HEK293 (cell line): ENCODE results near the gene GNG14.
A peak's percentile ranks its signal among the peaks of the same experiment; 100 is the strongest.

Source experiments
- CTCF ChIA-PET: fragments of 350-600 bp; formaldehyde crosslinking; extraction: SDS; loops from one replicate; lab custom pipeline; 2021; ENCODE audit warnings: antibody characterized with exemption; lab: Yijun Ruan, JAX
- POLR2A ChIA-PET: fragments of 300-600 bp; formaldehyde crosslinking; extraction: SDS; loops from one replicate; lab custom pipeline; 2020; ENCODE audit warnings: antibody characterized with exemption, inconsistent platforms; lab: Yijun Ruan, JAX
- H3K27ac ChIP-seq: fragments of 200-500 bp; sonication (Bioruptor generic); 2 replicates; pipeline ENCODE4 v1.5.1; 2014; ENCODE audit warnings: low read depth, low read length, control low read depth, inconsistent platforms; ENCODE audit errors: extremely low read depth
- H3K36me3 ChIP-seq, 2 experiments: fragments of 200-500 bp in 1 of 2; sonication (Bioruptor generic) in 1 of 2; 1 replicate in 1 of 2; 2 replicates in 1 of 2; pipeline ENCODE4 v1.5.1; 2014 to 2017; ENCODE audit warnings: inconsistent platforms in 2 of 2, low read length in 2 of 2; ENCODE audit not compliant: control insufficient read depth in 2 of 2, insufficient read depth in 1 of 2
- H3K4me1 ChIP-seq: fragments of 200-500 bp; sonication (Bioruptor generic); 2 replicates; pipeline ENCODE4 v1.5.1; 2014; ENCODE audit warnings: mild to moderate bottlenecking, low read length, inconsistent platforms; ENCODE audit not compliant: control insufficient read depth, insufficient read depth
- H3K4me3 ChIP-seq: 2 replicates; pipeline ENCODE4 v1.5.1; 2011; ENCODE audit warnings: low read depth, mild to moderate bottlenecking, control low read depth, low read length, moderate library complexity
- H3K9me3 ChIP-seq: fragments of 200-500 bp; sonication (Bioruptor generic); 2 replicates; pipeline ENCODE4 v1.5.1; 2014; ENCODE audit warnings: low read depth, low read length, inconsistent platforms; ENCODE audit not compliant: control insufficient read depth, insufficient read depth
- GFI1B ChIP-seq: fragments of 450-650 bp; formaldehyde crosslinking; IDR thresholded peaks from 2 replicates; pipeline ENCODE4 v1.5.1; 2016; ENCODE audit warnings: missing biosample characterization, missing genetic modification characterization
- IKZF3 ChIP-seq: fragments of 450-650 bp; IDR thresholded peaks from 2 replicates; pipeline ENCODE4 v1.5.0; 2018; ENCODE audit warnings: missing biosample characterization, mild to moderate bottlenecking, missing genetic modification characterization, moderate library complexity
- PRDM1 ChIP-seq: fragments of 450-650 bp; formaldehyde crosslinking; IDR thresholded peaks from 2 replicates; pipeline ENCODE4; 2016; ENCODE audit warnings: missing biosample characterization, missing genetic modification characterization
- SP3 ChIP-seq: fragments of 450-650 bp; formaldehyde crosslinking; IDR thresholded peaks from 2 replicates; pipeline ENCODE4 v1.5.1; 2016; ENCODE audit warnings: missing biosample characterization, missing genetic modification characterization
- TCF7L2 ChIP-seq: IDR thresholded peaks from 2 replicates; pipeline ENCODE4 v1.6.1; 2011; ENCODE audit warnings: low read depth, mild to moderate bottlenecking, inconsistent platforms, low read length, moderate library complexity, borderline replicate concordance
- ZBTB1 ChIP-seq: fragments of 450-650 bp; formaldehyde crosslinking; IDR thresholded peaks from 2 replicates; pipeline ENCODE4 v1.5.1; 2016; ENCODE audit warnings: missing biosample characterization, missing genetic modification characterization
- ZEB2 ChIP-seq: fragments of 450-650 bp; formaldehyde crosslinking; IDR thresholded peaks from 2 replicates; pipeline ENCODE4 v1.5.1; 2016; ENCODE audit warnings: missing biosample characterization, missing genetic modification characterization
- ZFP3 ChIP-seq: fragments of 450-650 bp; formaldehyde crosslinking; IDR thresholded peaks from 2 replicates; pipeline ENCODE4 v1.5.1; 2016; ENCODE audit warnings: low read depth, missing biosample characterization, missing genetic modification characterization
- ZNF112 ChIP-seq: fragments of 450-650 bp; formaldehyde crosslinking; IDR thresholded peaks from 2 replicates; pipeline ENCODE4 v1.5.0; 2017; ENCODE audit warnings: missing biosample characterization, missing genetic modification characterization
- ZNF2 ChIP-seq: fragments of 450-650 bp; formaldehyde crosslinking; IDR thresholded peaks from 2 replicates; pipeline ENCODE4 v1.5.1; 2016; ENCODE audit warnings: missing biosample characterization, missing genetic modification characterization
- ZNF202 ChIP-seq: fragments of 450-650 bp; formaldehyde crosslinking; IDR thresholded peaks from 2 replicates; pipeline ENCODE4 v1.5.1; 2016; ENCODE audit warnings: missing biosample characterization, missing genetic modification characterization, borderline replicate concordance
- ZNF366 ChIP-seq: fragments of 450-650 bp; formaldehyde crosslinking; conservative IDR thresholded peaks from 2 replicates; pipeline ENCODE4 v1.5.1; 2016; ENCODE audit warnings: missing biosample characterization, missing genetic modification characterization
- ZNF394 ChIP-seq: fragments of 450-650 bp; formaldehyde crosslinking; IDR thresholded peaks from 2 replicates; pipeline ENCODE4 v1.5.1; 2016; ENCODE audit warnings: missing biosample characterization, missing genetic modification characterization, mild to moderate bottlenecking, moderate library complexity, borderline replicate concordance
- ZNF510 ChIP-seq: fragments of 450-650 bp; formaldehyde crosslinking; IDR thresholded peaks from 2 replicates; pipeline ENCODE4 v1.5.1; 2018; ENCODE audit warnings: mild to moderate bottlenecking, missing genetic modification characterization, missing biosample characterization; ENCODE audit not compliant: insufficient replicate concordance
- ZNF529 ChIP-seq: fragments of 450-650 bp; formaldehyde crosslinking; IDR thresholded peaks from 2 replicates; pipeline ENCODE4 v1.5.1; 2017; ENCODE audit warnings: missing genetic modification characterization, missing biosample characterization; ENCODE audit not compliant: insufficient replicate concordance
- ZNF561 ChIP-seq: fragments of 450-650 bp; IDR thresholded peaks from 2 replicates; pipeline ENCODE4 v1.5.1; 2018; ENCODE audit warnings: missing biosample characterization, missing genetic modification characterization, borderline replicate concordance
- ZNF585B ChIP-seq: fragments of 450-650 bp; formaldehyde crosslinking; IDR thresholded peaks from 2 replicates; pipeline ENCODE4 v1.5.1; 2016; ENCODE audit warnings: missing biosample characterization, missing genetic modification characterization
- ZNF658 ChIP-seq: fragments of 450-650 bp; formaldehyde crosslinking; IDR thresholded peaks from 2 replicates; pipeline ENCODE4; 2016; ENCODE audit warnings: missing biosample characterization, missing genetic modification characterization
- ZNF830 ChIP-seq: fragments of 450-650 bp; IDR thresholded peaks from 2 replicates; pipeline ENCODE4 v1.5.0; 2018; ENCODE audit warnings: missing biosample characterization, missing genetic modification characterization, low read depth, mild to moderate bottlenecking, moderate library complexity
- ZSCAN23 ChIP-seq: fragments of 450-650 bp; formaldehyde crosslinking; IDR thresholded peaks from 2 replicates; pipeline ENCODE4 v1.5.1; 2016; ENCODE audit warnings: missing biosample characterization, missing genetic modification characterization
- TF ChIP-seq, protein P1 (sequence below): fragments of 450-650 bp; formaldehyde crosslinking; IDR thresholded peaks from 2 replicates; pipeline ENCODE4; 2016; ENCODE audit warnings: missing biosample characterization, missing genetic modification characterization
- TF ChIP-seq, protein P2 (sequence below): fragments of 450-650 bp; formaldehyde crosslinking; IDR thresholded peaks from 2 replicates; pipeline ENCODE4 v1.5.1; 2016; ENCODE audit warnings: missing biosample characterization, missing genetic modification characterization
- TF ChIP-seq, protein P3 (sequence below): sonication (generic); formaldehyde crosslinking; IDR thresholded peaks from 2 replicates; pipeline ENCODE4 v1.8.1; 2022; ENCODE audit warnings: mild to moderate bottlenecking, moderate library complexity, missing genetic modification reagents
- TF ChIP-seq, protein P4 (sequence below): fragments of 450-650 bp; formaldehyde crosslinking; IDR thresholded peaks from 2 replicates; pipeline ENCODE4 v1.5.1; 2016; ENCODE audit warnings: missing biosample characterization, missing genetic modification characterization
- TF ChIP-seq, protein P5 (sequence below): fragments of 450-650 bp; formaldehyde crosslinking; conservative IDR thresholded peaks from 2 replicates; pipeline ENCODE4 v1.5.1; 2016; ENCODE audit warnings: low read depth, missing biosample characterization, missing genetic modification characterization

Gene GNG14

DNA sequence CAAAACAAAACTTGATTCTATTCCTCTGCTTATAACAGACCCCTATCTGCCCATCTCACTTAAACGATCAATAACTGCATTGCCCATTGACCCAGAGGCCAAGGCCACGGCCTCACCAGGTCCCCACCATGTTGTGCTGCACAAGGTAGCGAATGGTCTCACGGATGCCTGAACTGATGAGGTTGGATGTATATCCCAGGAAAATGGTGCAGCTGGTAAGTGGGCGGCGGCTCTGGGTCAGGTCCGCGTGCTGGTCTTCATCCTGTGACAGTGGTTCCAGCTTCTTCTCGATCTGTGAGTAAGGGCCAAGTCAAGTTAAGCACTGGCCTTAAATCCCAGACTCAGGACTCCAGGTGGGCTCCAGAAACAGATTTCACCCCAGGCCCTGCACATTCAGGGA lies 7.8 kb upstream of the GNG14 start (continued):
- no peak for TF ChIP-seq ZNF561
- TF ChIP-seq ZNF585B (tag by site-specific recombination): no peak

DNA sequence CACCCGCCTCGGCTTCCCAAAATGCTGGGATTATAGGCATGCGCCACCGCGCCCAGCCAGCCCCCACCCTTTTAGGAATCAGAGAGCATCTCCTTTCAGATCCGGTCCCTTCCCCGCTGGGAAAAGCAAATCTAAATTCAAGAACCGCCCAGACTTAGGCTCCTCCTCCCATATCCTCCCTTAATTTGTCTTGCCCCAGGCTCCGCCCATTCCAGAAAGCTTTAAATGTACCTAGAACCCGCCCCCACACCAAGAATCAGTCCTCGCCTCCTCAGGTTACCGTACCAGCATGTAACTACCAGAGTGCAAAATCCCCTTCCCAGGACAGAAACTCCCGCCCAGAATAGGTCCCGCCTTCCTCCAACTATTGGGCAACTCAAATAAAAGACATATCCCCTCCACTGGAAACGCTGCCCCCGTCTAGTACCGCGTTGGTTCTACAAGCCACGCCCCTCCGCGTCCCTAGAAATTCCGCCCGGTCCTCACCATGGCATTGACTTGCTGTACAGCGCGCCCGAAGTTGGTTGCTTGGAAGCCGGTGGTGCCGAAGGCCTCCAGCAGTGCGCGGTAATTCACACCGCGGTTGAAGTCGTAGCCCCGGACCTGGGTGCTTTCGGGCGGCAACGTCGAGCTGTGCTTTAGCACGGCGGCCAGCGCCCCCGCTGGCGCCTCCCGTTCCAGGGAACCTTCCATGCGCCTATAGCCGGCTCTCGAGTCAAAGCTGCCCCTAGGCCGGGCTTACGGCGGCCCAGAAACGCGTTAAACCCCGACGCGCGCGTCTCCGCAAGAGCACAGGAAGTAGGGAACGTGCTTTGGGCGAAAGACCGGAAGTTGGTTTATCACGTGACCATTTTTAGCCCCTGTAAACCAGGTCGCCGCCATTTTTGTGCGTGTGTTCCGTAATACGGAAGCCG lies 6.5 kb upstream of the GNG14 start, which contains the start of gene DHPS:
DHPS (minus strand) TSS at position 807 of the 914 bp plus-strand sequence; CDS start at position 693, 114 bp downstream.
- Histone ChIP-seq H3K9me3 (no peaks in the 10 kb centered on the region), H3K4me1 (no peaks in the 10 kb centered on the region), H3K27ac (peak within 1 kb of the TSS; percentile 95), H3K4me3 (peak within 1 kb of the TSS; percentile 84), H3K36me3 (peaks cover 15 to 36% of the 10 kb centered on the region in 2 experiments; a peak in 2 of 3 replicates)
- ChIA-PET POLR2A (interaction anchor here (0.5 to 2.1 kb wide), 18 partner anchors 8 to 561 kb away, joined by 3 to 14 read pairs (median 4); partner anchors contain the start of genes FBXW9, JUNB, MAN2B1 and WDR83), CTCF (interaction anchor here (0.6 to 3.0 kb wide), 2 partner anchors 9 to 801 kb away, joined by 3 to 17 read pairs; no protein-coding TSS in a partner anchor)
- TF ChIP-seq SP3 (tag by site-specific recombination) (peak; percentile 95), ZNF394 (tag by site-specific recombination) (peak; percentile 75; the same call in 1 of the 2 replicates), ZNF830 (tag by site-specific recombination) (no peak), ZNF366 (tag by site-specific recombination) (peak; percentile 59), ZNF510 (tag by site-specific recombination) (no peak), TCF7L2 (no peak), GFI1B (tag by site-specific recombination) (no peak), PRDM1 (tag by site-specific recombination) (no peak), ZNF658 (tag by site-specific recombination) (no peak), ZBTB1 (tag by site-specific recombination) (no peak), ZNF529 (no peak), ZFP3 (tag by site-specific recombination) (no peak), IKZF3 (peak; percentile 81), ZEB2 (tag by site-specific recombination) (peak; percentile 95), ZNF2 (peak; percentile 95), ZSCAN23 (no peak), ZNF112 (tag by site-specific recombination) (no peak), ZNF202 (no peak)
- TF ChIP-seq, protein P1, sequence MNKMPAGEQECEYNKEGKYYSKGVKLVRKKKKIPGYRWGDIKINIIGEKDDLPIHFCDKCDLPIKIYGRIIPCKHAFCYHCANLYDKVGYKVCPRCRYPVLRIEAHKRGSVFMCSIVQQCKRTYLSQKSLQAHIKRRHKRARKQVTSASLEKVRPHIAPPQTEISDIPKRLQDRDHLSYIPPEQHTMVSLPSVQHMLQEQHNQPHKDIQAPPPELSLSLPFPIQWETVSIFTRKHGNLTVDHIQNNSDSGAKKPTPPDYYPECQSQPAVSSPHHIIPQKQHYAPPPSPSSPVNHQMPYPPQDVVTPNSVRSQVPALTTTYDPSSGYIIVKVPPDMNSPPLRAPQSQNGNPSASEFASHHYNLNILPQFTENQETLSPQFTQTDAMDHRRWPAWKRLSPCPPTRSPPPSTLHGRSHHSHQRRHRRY: no peak
- TF ChIP-seq, protein P2, sequence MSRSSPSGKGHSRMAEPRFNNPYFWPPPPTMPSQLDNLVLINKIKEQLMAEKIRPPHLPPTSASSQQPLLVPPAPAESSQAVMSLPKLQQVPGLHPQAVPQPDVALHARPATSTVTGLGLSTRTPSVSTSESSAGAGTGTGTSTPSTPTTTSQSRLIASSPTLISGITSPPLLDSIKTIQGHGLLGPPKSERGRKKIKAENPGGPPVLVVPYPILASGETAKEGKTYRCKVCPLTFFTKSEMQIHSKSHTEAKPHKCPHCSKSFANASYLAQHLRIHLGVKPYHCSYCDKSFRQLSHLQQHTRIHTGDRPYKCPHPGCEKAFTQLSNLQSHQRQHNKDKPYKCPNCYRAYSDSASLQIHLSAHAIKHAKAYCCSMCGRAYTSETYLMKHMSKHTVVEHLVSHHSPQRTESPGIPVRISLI (tag by site-specific recombination): no peak
- TF ChIP-seq, protein P3, sequence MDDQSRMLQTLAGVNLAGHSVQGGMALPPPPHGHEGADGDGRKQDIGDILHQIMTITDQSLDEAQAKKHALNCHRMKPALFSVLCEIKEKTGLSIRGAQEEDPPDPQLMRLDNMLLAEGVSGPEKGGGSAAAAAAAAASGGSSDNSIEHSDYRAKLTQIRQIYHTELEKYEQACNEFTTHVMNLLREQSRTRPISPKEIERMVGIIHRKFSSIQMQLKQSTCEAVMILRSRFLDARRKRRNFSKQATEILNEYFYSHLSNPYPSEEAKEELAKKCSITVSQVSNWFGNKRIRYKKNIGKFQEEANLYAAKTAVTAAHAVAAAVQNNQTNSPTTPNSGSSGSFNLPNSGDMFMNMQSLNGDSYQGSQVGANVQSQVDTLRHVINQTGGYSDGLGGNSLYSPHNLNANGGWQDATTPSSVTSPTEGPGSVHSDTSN (CRISPR knock-in tag): no peak
- TF ChIP-seq, protein P4, sequence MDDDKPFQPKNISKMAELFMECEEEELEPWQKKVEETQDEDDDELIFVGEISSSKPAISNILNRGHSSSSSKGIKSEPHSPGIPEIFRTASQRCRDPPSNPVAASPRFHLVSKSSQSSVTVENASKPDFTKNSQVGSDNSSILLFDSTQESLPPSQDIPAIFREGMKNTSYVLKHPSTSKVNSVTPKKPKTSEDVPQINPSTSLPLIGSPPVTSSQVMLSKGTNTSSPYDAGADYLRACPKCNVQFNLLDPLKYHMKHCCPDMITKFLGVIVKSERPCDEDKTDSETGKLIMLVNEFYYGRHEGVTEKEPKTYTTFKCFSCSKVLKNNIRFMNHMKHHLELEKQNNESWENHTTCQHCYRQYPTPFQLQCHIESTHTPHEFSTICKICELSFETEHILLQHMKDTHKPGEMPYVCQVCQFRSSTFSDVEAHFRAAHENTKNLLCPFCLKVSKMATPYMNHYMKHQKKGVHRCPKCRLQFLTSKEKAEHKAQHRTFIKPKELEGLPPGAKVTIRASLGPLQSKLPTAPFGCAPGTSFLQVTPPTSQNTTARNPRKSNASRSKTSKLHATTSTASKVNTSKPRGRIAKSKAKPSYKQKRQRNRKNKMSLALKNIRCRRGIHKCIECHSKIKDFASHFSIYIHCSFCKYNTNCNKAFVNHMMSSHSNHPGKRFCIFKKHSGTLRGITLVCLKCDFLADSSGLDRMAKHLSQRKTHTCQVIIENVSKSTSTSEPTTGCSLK (tag by site-specific recombination): no peak
- TF ChIP-seq, protein P5, sequence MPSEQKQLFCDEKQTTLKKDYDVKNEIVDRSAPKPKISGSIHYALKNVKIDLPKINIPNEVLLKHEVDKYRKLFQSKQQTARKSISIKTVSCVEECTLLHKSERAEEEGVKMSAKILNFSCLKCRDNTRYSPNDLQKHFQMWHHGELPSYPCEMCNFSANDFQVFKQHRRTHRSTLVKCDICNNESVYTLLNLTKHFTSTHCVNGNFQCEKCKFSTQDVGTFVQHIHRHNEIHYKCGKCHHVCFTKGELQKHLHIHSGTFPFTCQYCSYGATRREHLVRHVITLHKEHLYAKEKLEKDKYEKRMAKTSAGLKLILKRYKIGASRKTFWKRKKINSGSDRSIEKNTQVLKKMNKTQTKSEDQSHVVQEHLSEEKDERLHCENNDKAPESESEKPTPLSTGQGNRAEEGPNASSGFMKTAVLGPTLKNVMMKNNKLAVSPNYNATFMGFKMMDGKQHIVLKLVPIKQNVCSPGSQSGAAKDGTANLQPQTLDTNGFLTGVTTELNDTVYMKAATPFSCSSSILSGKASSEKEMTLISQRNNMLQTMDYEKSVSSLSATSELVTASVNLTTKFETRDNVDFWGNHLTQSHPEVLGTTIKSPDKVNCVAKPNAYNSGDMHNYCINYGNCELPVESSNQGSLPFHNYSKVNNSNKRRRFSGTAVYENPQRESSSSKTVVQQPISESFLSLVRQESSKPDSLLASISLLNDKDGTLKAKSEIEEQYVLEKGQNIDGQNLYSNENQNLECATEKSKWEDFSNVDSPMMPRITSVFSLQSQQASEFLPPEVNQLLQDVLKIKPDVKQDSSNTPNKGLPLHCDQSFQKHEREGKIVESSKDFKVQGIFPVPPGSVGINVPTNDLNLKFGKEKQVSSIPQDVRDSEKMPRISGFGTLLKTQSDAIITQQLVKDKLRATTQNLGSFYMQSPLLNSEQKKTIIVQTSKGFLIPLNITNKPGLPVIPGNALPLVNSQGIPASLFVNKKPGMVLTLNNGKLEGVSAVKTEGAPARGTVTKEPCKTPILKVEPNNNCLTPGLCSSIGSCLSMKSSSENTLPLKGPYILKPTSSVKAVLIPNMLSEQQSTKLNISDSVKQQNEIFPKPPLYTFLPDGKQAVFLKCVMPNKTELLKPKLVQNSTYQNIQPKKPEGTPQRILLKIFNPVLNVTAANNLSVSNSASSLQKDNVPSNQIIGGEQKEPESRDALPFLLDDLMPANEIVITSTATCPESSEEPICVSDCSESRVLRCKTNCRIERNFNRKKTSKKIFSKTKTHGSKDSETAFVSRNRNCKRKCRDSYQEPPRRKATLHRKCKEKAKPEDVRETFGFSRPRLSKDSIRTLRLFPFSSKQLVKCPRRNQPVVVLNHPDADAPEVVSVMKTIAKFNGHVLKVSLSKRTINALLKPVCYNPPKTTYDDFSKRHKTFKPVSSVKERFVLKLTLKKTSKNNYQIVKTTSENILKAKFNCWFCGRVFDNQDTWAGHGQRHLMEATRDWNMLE: peak; percentile 91
